Loucy (cell line): ENCODE measurements around the gene ACTR2.

Experiments
- EZH2phosphoT487 ChIP-seq: fragments of 200-600 bp; IDR thresholded peaks from 2 replicates; pipeline ENCODE4 v1.6.1; 2018; ENCODE audit warnings: antibody characterized with exemption, mild to moderate bottlenecking, moderate library complexity, borderline replicate concordance
- TF ChIP-seq, protein P1 (sequence below): fragments of 200-600 bp; sonication (generic); conservative IDR thresholded peaks from 2 replicates; pipeline ENCODE4 v1.5.1; 2014; ENCODE audit warnings: mild to moderate bottlenecking, antibody characterized with exemption, low read length

DNA sequence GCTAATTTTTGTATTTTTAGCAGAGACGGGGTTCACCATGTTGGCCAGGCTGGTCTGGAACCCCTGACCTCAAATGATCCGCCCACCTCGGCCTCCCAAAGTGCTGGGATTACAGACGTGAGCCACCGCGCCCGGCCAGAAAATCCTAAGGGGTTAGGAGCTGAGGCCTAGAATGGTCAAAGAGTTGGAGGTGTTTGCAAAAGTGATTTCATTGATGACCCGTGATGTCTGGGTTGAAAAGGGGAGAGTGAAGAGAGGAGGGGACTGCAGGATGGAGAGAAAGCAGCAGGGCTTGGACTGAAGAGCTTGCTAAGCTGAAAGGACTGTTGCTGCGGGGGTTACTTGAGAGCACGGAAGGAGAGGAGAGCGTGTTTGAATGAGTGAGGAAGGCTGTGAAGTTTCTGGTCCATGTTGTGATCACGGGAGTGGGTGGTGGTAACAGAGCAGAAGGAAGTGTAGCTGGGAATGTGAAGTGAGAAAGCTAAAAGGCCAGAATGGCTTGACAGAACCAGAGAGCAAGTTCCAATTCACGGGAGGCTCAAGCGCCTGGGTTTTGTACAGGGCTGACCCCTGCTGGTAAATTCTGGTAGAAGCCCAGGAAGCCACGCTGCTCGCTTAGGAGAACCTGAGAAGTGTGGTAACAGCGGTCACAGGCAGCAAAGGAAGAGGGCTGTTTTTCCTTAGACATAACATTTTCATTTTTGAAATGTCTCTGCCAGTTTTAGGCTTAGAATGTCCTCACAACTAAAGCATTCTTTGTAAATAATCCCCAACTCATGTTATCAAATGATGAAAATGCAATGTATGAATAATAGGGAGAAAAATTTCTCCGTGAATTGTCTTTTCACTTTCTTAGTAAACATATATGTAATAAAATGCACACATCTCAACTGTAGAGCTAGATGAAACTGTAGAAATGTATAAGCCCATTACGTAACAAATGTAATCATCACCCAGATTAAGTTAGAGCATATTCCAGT lies 40.5 kb upstream of the ACTR2 start:
- TF ChIP-seq, protein P1, sequence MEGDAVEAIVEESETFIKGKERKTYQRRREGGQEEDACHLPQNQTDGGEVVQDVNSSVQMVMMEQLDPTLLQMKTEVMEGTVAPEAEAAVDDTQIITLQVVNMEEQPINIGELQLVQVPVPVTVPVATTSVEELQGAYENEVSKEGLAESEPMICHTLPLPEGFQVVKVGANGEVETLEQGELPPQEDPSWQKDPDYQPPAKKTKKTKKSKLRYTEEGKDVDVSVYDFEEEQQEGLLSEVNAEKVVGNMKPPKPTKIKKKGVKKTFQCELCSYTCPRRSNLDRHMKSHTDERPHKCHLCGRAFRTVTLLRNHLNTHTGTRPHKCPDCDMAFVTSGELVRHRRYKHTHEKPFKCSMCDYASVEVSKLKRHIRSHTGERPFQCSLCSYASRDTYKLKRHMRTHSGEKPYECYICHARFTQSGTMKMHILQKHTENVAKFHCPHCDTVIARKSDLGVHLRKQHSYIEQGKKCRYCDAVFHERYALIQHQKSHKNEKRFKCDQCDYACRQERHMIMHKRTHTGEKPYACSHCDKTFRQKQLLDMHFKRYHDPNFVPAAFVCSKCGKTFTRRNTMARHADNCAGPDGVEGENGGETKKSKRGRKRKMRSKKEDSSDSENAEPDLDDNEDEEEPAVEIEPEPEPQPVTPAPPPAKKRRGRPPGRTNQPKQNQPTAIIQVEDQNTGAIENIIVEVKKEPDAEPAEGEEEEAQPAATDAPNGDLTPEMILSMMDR = peak; percentile 86
- TF ChIP-seq EZH2phosphoT487 = no peak
